NCI-H82 treated with DMSO at 0.1 percent for 48 hours (cell line): ENCODE data around the gene PRCC.

Experiments used
- DNase-seq: peaks from one replicate; lab custom pipeline; 2025; ENCODE audit not compliant: unreplicated experiment; lab: John Stamatoyannopoulos, UW

PRCC gene

GRCh38 chr1:156813298-156813697, 46.0 kb downstream of the PRCC start:
- no peak for DNase-seq

DNA sequence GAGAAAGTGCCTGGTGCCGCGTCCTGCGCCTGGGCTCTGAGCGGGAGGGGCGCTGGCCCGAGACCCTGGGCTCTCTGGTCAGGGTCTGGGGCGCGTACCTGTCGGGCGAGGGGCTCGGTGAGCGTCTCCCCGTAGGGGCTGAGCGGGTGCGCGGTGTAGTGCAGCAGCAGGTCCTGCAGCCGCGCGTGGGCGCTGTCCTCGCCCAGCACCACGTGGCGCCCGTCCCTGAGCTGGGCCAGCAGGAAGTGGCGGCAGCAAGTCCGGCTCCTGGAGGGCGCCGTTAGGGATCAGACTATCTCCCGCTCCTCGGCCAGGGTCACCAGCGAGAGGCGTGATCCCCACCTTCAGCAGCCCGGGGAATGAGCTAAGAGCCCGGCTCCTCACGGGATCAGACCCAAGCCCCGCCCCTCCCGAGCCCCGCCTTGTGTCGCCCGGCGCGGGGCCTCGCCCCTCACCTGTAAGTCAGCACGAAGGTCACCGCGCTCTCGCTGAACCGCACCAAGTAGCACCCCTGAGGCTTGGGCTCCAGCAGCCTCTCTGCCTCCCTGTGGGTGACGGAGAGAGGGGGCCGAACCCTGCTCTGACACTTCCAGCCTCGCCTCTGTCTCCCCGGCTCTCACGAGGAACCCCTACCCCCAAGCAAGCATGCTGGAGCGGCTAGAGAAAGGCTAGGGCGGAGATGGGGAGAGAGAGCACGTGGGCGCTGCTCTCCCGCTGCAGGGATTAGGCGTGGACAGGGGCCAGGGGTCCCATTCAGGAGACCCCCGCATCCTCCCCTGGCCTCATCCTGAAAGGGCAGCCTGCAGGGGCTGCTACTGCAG, 46.6 kb downstream of the PRCC start:
- DNase-seq = peak; percentile 67

GRCh38 chr1:156814571-156815260, 47.4 kb downstream of the PRCC start:
- DNase-seq = no peak

GRCh38 chr1:156815307-156815826, 48.0 kb downstream of the PRCC start:
- peak; percentile 68 for DNase-seq

GRCh38 chr1:156815961-156816422, 48.7 kb downstream of the PRCC start:
- DNase-seq = no peak

DNA sequence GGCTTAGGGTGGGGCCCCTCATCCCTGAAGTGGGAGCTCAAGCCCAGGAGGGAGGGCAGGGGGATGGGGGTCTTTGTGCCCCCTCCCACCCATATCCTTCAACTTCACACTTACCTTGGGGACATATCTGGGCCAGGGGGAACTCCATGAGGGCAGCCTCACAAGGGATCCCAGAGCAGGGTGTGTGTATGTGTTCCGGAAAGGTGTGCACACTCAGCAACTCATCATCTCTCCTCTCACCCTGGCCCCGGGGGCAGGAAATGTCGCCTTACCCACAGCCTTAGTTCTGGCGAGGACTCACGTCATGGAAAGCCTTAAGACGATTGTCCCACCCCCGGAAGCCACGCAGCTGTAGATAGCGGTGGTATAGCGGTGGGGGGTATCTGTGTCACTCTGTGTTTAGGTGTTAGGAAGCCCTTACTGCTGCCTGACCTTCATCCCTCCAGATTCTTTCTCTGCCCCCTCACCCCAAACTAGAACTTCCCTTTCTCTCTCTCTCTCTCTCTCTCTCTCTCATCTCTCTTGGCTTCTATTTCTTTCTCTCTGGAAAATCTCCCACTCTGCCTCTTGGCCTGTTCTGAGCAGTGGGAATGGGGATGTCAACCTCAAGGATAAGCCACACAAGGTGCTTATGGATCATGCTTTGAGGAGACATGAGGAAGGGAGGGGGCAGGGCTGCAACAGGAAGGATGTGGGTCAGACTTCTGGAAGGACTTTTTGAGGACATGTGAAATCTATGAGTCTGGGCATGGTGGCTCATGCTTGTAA, 49.4 kb downstream of the PRCC start, which contains the start of gene SH2D2A:
Gene SH2D2A (minus strand): TSS at position 288 of the 768 bp plus-strand sequence. CDS start 140 bp downstream, at position 148.
- no peak for DNase-seq

DNA sequence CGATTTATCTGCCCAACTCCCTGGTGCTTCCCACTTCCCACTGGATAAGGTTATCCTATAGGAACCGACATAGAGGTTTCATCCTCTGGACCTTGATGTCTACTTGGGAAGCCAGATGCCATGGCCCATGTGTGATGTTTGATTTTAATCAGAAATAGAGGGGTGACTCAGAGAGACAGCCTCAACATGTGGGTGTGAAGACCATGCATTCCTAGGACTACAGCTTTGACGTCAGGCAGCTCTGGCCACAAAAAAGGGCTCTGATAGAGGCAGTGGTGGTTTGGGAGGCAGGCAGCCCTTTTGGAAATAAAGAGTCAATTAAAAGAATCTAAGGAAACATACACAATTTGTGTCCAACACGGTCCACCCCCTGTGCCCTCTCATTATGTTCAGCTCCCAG, 54.5 kb downstream of the PRCC start:
- no peak for DNase-seq

GRCh38 chr1:156822680-156823079, 55.3 kb downstream of the PRCC start:
- DNase-seq = no peak

DNA sequence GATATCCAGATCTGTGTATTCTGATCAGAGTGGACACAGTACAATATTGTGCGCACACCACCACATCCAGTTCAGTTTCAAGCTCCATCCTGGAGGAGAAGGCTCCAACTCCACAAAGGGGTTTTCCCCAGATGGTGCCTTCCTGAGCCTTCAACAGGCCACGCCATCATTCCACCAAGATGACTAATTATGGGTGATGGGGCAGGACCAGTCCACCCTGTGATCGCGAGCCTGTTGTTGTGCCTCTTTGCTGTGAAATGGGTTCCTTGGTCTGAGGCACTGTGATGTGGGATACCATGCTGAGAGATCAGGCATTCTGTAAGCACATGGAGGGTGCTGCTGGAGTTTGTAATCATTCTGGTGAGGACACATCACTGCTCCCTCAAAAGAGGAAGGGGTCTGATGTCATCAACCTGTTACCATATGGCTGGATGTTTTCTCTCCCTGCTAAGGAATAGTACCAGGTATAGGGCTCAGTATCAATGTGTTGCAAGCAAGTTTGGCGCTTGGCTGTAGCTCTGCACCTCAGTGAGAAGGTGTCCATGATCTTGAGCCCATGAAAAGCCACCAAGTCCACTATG, 56.0 kb downstream of the PRCC start:
- no peak for DNase-seq

GRCh38 chr1:156826630-156827029, 59.3 kb downstream of the PRCC start:
- no peak for DNase-seq

DNA sequence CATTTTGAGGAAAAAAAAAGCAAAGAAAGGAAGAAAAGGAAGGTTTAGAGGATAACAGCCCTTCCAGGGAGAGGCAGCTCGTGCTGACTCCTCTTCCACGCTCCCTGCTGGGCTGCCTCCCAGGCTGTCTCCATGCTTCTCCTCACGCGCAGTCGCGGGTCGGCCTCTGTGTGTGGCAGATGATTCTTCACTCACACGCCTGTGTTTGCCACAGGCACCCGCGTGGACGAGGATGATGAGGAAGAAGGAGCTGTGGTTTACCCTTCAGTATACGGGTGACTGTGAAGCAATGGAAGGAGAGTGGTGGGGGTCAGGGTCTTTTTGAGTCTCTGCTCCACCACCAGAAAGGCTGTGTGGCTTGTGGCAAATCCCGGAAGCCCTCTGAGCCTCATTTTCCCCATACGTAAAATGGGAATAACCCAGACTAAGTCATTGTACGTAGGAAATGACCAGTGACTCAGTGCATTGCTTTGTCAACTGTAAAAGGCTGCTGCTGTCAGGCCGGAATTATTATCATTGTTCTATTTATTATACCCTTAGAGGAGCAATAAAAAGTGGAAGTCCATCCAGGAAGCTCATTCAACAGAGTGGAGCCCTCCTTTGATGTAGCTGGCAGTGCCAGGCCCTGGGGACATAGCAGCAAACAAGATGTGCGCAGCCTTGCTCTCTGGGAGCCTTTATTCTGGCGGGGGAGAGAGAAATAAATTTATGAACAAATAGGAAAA, 61.2 kb downstream of the PRCC start:
- no peak for DNase-seq

DNA sequence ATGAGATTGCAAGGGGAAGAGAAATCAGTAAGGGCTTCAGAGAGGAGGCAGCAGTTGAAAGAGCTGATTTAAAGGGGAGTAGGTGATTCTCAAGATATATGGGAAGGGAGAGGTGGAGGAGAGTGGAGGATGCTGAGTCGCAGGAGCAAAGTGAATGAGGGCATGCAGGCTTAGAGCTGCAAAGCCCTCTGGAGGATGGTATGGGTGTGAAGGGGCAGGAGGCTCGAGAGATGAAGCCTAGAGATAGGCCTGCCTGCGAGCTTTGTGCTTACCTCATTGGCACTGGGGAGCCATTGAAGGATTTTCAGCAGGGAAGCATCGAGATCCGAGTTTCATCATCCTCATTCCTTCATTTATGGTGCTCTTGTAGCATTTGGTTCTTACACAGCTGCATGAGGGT, 65.1 kb downstream of the PRCC start:
- no peak for DNase-seq

GRCh38 chr1:156833603-156834002, 66.3 kb downstream of the PRCC start:
- no peak for DNase-seq

DNA sequence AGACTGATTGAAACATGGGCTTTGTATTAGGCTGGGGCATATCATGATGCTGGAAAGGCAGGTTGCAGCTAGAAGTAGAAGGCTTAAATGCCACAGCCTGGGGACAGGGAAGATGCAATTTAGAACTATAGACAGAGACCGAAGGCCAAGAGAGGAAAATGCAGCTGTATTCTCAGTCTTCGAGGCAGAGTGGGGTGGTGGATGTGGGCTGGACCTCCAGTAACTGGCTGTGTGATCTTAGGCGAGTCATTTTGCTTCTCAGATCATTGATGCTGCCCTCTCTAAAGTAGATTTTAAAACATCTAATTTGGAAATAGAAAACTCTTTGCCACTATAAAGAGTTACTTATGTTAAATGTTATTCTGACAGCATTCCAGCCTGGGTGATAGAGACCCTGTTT, 67.0 kb downstream of the PRCC start:
- no peak for DNase-seq

DNA sequence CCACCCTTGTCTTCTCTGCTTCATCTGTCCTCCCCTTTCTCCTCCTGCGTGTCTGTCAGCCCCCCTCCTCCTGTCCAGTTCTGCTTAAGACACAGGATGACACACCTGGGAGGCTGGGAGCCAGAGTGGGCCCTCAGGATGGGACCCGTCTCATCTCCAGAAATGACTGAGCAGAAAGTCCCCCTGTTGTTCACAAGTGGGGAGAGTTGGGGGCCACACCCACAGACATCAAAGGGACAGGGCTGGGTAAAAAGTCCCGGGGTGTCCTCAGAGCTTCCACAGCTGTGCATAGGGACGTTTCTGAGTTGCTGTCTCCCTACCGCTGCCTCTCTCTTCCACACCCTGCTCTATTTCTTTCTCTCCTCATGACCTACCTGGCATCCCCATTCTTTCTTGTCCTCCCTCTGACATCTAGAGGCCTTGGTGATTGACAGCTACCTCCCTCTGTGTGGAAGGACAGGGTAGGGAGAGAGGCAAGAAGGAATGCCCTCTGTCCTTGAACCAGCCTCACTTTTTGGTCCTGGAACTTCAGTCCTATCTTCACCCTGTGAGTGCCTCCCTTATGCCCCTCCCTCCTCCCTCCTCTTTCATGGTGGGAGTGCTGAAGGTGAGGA, 68.8 kb downstream of the PRCC start:
- DNase-seq = no peak

GRCh38 chr1:156836892-156837291, 69.6 kb downstream of the PRCC start:
- DNase-seq = no peak

DNA sequence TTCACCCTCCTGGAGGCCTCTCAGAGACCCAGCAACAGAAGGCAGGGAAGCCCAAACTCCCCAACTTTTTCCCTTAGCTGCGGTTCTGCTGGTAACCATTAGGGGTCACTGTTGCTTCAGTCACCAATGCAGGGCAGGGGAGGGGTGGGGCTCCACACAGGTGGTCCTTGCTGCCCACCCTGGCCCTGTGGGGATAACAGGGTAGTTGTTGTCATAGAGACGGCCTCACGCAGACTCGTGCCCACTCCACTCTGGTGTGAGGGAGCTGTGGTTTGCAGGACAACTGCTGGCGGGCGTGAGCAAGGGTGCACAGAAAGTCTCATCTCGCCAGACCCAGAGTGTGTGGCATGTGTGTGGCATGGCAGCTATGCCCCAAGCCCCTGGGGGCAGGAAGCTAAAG, 71.6 kb downstream of the PRCC start:
- peak; percentile 46 for DNase-seq

- DNase-seq = no peak
Observed at GRCh38 chr1:156839426-156840109, 72.2 kb downstream of the PRCC start.

GRCh38 chr1:156840186-156840897, 73.0 kb downstream of the PRCC start:
- no peak for DNase-seq
